GM12874 (cell line): ENCODE data around the gene PRSS35.

ENCODE experiments used
- CTCF ChIP-seq: IDR thresholded peaks from 2 replicates; pipeline ENCODE4 v1.5.1; 2011; ENCODE audit warnings: low read depth, mild to moderate bottlenecking, control low read depth, low read length, moderate library complexity; ENCODE audit not compliant: insufficient read depth

PRSS35 gene

GRCh38 chr6:83517500-83517899 lies 5.2 kb downstream of the PRSS35 start:
- no peak for TF ChIP-seq CTCF

GRCh38 chr6:83518816-83519480 lies 6.6 kb downstream of the PRSS35 start:
- TF ChIP-seq CTCF: peak; percentile 19; the same call in 1 of the 2 replicates

DNA sequence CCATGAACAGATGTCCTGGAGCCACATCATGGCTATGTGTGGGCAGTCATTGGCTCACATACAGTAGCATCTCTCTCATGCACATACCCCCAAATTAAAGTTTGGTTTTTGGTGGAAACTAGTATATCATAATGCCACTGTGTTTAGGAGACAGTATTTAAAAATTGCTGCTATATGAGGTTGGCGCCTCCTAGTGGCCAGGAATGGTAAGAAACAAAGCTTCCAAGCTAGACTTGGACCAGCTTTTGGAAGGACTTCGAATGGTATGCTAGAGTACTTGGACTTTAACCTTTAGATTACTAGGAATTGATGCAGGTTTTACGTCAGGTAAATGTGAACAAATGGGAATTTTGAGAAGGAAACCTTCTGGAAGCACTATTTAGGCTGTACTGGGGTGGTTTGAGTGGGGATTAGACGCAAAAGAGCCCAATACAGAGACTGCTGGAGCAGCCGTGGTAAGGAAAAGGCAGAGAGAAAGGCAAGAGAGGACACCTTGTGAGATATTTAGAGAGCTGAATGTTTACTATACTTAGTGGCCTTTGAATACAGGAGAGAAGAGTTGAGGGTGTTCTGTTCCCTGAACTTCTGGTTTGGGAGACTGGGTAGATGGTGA lies 23.8 kb downstream of the PRSS35 start:
- peak; percentile 72 for TF ChIP-seq CTCF

DNA sequence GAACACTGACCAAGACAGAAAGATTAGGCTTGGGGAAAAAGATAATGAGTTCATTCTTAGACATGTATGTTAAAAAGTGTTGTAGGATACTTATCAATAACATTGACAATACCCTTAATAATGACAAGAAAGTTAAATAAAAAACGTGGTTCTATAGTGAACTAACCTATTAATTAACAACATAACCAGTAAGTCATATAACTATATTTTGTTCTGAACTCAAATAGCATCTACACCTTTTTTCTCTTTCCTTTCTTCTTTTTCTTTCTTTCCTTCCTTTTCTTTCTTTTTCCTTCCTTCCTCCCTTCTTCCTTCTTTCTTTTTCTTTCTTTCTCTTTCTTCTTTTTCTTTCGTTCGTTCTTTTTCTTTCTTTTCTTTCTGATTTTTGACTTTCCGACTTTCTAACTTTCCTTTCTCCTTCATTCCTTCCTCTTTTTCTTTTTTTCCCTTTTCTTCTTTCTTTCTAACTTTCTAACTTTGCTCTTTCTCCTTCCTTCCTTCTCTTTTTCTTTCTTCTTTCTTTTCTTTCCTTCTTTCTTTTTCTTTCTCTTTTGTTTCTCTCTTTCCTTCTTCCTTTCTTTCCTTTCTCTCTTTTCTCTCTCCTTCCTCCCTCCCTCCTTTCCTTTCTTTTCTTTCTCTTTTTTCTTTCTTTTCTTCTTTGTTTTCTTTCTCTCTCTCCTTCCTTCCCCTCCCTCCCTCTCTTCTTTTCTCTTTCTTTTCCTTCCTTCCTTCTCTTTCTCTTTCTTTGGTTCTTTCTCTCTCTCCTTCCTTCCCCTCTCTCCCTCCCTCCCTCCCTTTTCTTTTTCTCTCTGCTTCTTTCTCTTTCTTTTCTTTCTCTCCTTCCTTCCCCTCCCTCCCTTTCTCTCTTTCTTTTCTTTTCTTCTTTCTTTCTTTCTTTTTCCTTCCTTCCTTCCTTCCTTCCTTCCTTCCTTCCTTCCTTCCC lies 24.6 kb downstream of the PRSS35 start:
- no peak for TF ChIP-seq CTCF

DNA sequence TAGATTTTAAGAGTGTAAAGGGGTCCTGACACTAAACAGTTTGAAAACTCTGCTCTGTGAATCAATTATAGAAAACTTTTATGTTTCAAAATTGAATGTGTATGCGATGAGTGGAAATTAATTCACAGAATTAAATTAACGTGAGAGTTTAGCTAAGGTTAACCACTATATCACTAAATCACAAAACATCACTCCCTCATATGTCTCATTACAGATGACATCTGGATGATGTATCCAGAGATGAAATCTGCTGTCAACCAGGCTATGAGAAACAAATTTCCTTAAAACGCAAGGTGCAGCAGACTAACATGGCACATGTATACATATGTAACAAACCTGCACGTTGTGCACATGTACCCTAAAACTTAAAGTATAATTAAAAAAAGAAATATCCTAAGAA lies 27.3 kb downstream of the PRSS35 start:
- no peak for TF ChIP-seq CTCF

- TF ChIP-seq CTCF: no peak
These were observed 34.3 kb downstream of the PRSS35 start for GRCh38 chr6:83546636-83547035.

DNA sequence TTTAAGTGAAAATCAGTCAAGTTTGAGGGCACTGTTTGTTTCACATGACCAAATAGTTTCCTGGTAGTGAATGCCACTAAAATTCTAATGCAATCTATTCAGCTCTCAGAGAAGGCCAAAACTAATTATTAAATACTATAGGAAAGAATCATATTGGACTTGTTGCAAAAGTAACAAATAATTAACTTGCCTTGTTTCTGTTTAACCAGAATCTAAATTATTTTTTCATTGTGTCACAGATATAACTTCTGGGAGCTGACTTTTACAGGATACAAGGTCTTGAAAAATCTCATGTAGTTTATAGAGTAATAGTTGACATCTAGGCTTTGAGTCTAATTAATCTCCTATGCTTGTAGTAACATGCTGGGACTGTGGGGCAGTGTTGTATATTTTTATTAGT lies 44.5 kb downstream of the PRSS35 start:
- no peak for TF ChIP-seq CTCF
